Activated T-helper 1 cell treated with Interleukin-2 at 50 U/mL for 16 hours (primary cell): ENCODE measurements around the gene ITFG1.
A peak's percentile ranks its signal among the peaks of the same experiment; 100 is the strongest.
"Not testable (repeated sequence)": the region's sequence is repeated elsewhere in the genome, so short reads cannot be mapped to it uniquely, and the experiment has no call there.

ENCODE experiments used
- DNase-seq: peaks from one replicate; pipeline ENCODE4 v3.0.0-alpha.2; 2020; ENCODE audit warnings: low read depth

The ITFG1 gene

DNA sequence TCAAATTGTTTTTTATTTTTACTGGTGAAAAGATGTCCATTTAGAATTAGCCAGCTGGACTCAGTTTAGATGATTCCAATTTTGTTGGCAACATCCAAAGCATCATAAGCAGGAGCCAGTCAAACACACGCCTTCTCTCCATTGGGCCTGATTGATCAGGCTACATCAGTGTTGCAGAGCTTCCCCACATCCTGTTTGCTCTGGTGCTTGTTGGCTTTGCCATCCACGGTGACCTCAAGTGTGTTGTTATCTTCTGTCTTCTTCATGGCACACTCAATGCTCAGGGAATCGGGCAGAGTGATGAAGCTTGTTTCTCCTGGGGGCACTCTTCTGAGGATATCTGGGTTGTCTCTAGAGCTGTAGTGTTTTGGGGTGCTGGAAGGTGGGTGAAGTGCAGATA is 310.8 kb downstream of the ITFG1 start:
- DNase-seq = no peak

DNA sequence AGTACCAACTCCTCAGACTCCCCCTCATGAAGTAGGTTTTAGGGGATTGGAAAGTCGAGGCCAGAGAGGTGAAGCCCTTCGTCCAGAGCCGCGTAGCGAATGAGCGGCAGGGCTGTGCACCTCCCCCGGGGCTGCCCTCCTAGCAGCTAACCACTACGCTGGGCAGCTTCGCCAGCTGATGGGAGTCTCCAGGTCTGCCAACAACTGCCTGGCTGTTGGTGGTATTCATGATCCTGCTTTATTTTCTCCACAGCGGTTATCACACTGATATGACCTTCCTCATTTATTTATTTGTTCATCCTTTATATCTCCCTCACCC is 316.3 kb downstream of the ITFG1 start:
- DNase-seq = no peak

DNA sequence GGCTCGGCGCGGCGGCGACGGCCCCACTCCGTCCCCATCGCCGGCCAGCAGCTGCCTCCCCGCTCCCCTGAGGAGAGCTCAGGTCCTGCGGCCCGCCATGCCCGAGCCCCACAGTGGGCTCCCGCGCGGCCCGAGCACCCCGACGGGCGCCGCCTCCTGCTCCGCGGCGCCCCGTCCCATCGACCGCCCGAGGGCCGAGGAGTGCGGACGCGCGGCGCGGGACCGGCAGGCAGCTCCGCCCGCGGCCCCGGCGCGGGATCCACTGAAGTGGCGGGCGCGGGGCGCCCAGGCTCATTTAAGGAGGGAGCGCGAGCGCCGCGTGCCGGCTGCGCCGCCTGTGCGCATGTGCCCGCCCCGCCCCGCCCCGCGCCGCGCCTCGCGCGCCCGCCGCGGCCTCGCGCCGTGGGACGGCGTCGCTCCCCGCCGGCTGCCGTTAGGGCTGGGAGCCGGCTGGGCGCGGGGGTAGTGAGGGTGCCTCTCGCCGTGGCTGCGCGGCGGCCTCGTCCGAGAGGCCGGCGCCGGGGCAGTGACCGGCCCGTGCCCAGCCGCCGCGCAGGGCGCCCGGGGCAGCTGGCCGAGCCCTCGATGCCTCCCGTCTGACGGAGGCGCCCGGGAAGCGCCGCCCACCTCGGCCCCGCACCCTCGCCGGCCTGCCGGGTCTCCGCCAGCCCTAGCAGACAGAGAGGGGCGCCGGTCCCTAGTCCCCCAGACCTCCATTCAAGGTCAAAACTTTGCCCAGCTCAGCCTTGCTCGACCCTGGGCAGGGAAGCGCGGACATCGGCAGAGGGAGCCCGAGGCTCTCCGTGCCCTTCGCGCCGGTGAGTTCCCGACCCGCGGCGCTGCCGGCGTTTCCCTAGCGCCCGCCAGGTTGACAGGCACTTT is 316.9 kb downstream of the ITFG1 start, which contains the start of gene NETO2:
Gene NETO2, minus strand, starts transcription at position 269 of the 882 bp plus-strand sequence. CDS start 333 bp downstream, outside the sequence.
- DNase-seq = peak; percentile 61

DNA sequence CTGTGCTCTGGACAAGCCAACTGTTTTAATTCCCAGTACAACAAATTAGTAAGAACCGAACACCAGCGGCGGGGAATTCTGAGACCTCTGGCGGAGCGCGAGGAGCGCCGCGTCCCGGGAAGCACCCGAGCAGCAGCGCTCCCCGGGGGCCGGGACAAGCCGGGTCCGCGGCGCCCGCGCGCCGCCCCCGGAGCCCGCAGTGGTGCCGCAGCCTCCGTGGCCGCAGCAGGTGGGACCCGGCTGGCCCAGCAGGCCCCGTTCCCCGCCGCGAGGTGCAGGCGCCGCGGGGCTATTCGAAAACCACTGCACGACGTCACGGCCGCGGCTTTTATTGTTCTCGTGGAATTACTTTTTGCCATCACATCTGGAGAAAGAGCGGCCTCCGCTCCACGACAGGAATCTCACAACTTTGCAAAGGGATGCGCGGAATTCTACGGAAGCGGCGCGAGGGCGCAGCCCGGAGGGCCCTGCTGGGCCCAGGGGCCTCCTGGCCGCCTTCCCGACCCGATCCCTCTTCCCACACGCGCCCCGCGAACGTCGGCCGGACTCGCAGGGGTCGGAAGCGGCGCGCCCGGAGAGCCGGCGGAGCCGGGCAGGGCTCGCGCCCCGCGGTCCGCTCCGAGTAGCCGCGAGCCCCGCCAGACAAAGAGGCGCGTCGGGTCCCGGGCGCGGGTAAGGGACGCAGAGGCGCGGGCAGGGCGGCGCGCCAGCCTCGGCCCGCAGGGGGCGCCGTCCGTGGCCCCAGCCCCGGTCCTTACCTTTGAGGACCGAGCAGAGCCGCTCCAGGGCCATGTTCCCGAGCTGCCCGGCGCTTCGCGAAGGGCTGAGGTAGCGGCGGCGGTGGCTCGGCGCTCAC is 317.8 kb downstream of the ITFG1 start:
- DNase-seq = peak; percentile 46

DNA sequence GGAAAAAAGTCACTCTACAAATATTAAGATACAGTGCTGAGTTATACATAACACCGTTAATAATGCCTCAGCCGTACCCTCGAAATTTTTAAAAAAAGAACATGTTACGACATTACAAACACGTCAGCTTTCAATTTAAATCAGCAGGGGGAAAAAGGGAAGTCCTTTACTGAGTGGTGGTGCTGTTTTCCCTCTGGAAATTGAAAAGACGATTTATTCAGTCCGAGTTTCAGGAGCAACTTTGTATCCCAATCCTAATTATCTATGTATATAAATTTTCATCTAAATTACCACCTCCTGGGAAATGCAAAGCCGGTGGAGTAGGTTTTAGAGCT is 318.4 kb downstream of the ITFG1 start:
- no peak for DNase-seq

DNA sequence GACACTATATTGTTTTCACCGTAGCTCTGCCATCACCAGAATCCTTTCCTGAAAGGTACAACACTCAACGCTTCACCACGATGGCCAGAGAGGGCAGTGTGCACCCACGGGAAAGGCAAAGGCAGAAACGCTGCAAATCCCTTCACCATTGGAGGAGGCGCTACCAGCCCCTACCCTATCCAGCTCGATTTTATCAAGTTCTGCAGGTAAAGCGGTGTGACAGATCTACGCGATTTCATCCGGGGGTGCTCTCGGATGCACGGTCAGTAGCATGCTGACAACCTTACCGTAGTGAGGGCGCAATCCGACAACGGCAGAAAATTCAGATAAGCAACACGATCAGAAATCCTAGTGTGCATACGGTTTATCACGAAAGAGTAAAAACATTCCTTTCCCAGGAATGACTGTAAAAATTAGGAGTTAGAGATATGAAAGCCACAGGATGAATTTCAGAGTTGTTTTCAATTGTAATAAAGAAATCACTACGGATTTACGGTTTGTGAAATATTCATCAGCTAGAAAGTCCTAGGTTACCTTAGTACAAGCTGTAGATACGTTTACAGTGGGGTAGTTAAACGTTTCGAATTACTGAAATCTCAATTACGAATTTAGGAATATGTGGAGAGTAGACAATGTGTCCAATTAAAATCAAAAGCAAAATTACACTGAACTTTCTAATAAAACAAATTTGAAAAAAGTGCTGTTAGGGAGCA is 318.9 kb downstream of the ITFG1 start:
- DNase-seq = peak; percentile 73

DNA sequence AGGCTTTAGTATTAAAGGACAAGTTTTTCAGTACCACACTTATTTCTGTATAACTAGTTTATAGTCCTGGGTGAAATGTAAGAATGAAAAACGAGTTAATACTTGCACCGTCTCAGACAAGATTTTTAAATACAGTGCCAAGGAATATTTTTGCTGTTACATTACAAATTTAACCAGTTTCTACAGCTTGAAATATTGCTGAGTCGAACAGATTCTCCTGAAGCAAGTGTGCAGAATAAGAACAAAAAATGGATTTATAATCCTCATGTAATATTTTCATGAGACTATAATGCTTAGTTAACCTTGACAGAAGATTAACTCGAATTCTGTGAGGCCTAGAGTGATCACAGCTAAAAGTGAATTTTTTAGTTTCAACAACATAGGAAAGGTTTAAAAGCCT is 320.2 kb downstream of the ITFG1 start:
- DNase-seq = no peak

DNA sequence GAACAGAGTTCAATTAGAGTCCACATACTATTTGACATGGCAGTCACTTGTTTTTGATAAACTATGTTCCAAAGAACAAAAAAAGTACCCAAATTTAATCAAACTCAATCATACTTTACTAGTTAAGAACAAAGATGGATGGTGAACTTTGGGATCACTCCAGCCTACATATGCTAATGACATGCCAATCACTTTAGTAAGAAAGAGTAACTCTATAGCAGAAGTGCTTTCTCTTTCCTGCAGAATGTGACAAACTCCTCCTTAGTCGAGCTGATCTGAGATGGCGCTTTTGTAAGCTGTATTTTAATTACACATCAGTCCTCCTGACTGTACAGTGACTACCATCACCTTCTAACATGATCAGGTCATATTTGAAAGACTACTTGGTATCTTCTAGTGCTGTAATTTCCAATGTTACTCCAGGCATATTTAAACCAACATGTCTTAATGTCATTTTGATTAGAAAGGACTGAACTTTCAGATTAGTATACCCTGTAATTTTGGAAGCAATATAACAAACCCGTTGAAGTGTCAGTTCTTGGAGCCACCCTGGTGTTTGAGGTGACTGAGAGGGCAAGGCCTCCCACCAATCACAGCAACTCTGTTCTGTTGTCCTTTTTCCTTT is 321.2 kb downstream of the ITFG1 start:
- DNase-seq = no peak

DNA sequence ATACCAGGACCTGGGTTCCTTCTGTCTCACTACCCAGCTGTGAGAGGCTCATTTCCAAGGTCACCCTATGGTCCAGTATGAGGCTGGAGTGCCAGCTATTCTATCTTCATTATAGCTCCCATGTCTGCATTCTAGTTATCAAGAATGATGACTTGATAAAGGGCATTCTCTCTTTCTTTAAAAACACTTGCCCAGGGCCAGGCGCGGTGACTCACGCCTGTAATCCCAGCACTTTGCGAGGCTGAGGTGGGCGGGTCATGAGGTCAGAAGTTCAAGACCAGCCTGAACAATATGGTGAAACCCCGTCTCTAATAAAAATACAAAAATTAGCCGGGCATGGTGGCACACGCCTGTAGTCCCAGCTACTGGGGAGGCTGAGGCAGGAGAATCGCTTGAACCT is 322.9 kb downstream of the ITFG1 start:
- DNase-seq = not testable (repeated sequence)

DNA sequence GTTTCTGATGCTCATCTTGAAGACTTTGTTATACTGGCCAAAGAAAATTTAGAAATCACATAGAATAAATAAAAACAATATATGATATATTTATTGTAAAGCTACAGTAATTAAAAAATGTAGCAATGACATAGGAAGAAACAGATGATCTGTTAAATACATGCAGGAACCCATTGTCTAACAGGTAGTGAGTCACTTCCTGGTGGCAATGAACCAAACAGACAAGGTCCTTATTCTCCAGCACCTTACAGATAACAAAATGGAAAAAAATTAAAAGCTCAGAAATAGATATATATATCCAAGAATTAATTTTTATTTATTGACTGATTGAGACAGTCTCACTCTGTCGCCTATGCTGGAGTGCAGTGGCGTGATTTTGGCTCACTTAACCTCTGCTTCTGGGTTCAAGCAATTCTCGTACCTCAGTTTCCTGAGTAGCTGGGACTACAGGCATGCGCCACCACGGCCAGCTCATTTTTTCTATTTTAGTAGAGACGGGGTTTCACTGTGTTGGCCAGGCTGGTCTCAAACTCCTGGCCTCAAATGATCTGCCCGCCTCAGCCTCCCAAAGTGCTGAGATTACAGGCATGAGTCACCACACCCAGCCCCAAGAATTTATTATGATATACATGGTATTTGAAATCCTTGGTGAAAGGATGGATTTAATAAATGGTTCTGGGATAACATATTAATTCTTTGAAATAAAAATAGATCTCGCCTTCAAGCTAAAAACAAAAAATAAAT is 324.6 kb downstream of the ITFG1 start:
- DNase-seq = no peak

DNA sequence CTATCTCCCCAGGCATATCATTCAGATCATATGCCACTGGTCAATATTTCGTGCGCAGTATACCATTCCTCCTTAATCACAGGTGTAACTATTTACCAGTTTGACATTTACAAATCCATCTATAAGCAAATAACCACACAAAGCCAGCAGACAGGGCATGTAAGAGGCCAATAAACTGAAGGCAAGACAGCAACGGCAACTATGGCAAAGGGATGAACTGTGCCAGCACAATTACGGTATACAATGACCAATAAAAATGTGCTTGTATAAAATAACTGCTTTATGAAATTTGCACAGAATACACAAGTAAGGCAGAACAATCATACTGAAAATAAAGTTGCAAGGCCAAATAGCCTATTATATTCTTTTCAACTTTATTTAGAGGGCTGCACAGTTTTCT is 326.3 kb downstream of the ITFG1 start:
- no peak for DNase-seq

DNA sequence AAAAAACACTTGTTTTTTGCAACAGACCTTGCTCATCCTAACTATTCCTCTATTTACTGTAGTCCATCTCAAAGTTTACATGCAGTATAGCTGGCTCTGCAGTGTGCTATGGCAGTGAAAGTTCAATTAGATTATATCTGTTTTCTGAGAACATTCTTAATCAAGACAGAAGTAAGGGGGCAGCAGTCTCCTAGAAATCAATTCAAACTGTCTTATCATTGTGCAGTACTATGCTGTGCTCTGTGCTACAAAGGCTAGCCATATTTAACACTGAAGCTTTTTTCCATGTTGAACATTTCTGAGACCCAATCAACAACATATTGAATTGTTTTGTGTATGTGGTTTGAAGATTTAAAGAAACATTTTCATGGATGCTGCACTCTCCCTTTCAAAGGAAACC is 328.6 kb downstream of the ITFG1 start:
- DNase-seq = no peak

DNA sequence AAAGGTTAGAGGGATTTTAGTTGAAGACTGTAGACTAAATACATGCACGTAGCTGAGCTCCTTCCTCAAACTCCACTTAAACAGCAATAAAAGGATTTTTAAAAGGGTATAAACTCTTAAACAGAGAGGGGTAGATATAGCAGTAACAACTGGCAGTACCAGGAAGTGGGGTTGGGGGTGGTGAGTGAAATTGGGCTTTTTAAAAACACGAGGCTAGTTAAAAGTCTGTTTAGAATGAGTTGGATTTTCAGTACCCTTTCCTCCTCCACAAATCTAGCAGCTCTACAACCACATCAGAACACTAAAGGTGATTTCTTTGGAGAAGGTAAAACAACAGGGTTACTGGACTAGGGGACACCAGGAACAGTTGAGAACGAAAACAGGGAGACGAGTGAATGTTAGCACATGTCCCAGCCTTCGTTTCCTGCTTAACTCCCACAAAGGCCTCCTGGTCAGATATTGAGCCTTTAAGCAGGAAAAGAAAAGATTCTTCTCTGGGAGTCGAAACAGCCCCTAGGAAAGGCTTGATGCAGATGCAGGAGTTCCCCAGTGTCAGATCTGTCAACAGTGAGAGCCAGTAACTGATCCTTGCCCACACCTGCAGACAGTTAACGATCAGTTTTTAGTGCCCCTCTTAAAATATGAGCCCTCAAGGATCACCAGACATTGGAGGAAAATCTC is 331.0 kb downstream of the ITFG1 start:
- DNase-seq = no peak

DNA sequence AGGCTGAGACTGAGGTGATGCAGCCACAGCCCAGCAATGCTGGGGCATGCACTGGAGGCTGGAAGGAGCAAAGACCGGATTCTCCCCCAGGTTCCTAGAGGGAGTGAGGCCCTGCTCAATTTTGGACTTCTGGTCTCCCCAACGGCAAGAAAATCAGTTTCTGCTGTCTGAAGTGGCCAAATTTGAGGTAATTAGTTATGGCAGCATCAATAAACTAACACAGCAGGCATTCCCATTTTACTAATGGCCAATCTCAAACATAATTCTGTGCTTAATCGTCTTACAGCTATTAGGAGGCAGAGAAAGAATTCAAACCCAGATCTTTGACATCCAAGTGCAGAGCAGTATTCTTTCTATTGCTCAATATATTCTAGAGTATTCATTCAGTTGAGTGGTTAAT is 333.3 kb downstream of the ITFG1 start:
- DNase-seq = no peak

DNA sequence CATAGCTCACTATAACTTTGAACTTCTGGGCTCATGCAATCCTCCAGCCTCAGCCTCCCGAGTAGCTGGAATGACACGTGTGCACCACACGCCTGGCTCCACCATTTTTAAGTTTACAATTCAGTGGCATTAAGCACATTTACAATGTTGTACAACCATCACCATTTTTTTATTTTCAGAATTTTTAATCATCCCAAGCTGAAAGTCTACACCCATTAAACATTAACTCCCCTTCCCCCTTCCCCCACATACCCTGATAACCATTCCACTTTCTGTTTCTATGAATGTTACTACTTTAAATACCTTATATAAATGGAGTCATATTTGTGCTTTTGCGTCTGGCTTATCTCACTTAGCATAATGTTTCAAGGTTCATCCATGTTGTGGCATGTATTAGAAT is 335.1 kb downstream of the ITFG1 start:
- no peak for DNase-seq

DNA sequence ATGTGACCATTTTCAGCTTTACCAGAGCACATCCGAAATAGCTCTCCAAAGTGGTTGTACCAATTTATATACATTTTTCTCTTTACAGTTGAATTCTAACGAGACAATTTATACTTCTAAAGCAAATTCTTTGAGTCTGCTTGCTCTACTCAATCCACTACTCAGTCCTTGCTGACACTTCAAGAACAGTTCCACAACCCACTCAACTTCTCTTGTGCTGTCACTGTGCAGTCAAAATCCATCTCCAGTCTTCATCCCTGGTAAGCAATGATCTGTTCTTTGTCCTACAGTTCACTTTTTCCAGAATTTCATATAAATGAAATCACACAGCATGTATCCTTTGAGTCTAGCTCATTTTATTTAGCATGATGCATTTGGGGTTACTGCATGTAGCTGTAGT is 347.7 kb downstream of the ITFG1 start:
- no peak for DNase-seq

DNA sequence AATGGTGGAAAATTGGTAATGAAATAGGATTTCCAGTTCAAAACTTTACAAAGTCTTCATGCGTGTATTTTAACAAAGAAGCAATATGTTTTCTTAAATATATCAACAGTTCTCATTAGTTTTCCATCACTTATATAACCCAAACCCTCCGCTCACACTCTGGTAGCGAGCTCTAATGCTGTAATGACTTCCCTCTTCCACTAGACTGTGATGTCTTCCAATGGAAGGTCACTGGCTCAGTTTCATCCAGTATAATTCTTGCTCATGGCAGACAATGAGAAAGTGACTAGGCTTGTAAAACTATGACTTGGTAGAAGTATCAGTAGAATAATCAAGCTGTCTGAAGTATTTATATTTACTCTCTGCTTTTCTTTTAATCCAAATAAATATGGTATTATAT is 349.9 kb downstream of the ITFG1 start:
- no peak for DNase-seq

DNA sequence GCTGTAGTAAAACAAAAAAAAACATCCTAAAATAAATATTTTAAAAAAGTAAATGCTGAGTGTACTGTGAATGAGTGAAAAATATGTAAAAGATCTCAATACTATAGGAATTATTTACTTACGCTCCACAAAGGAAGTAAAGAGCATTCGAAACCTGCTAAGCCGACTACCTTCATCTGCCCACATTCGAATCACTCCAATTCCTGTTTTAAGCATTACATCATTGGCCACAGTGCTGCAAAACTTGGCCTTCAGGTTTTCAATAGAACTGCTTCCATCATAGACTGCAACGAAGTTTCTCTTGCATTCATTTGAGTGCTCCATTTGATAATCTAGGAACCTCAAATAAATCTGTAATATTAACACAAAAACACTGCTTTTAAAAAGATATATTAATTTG is 351.5 kb downstream of the ITFG1 start:
- DNase-seq = no peak
